Measurements from ENCODE around the gene MTMR12. TPM values are rescaled to one million over a fixed set of nuclear protein-coding genes. Genes with fewer than 3 reads are reported as not detected.

Gene MTMR12
- total and polyA plus RNA-seq, 3 donors from 2014 or later: 53.6 to 64.0 (median 59.2) TPM

- H3K4me1 ChIP-seq: peaks cover 15% of the 10 kb centered on the region
- peak; percentile 9 for DNase-seq
- H3K4me3 ChIP-seq: no peak overlapping the region
- H3K36me3 ChIP-seq (ENCODE audit: low read depth, missing control alignments): no peaks in the 10 kb centered on the region
- intact Hi-C loops (cut with DNase I; ENCODE audit: low total_unique reads): no loop called here
- H3K9me3 ChIP-seq: no peaks in the 10 kb centered on the region
- H3K27ac ChIP-seq: peak overlapping the region in 1 of 2 donors; percentile 34
- 89 to 95% methylated on average over 2 of the region's 2 CpGs for WGBS, 2 donors
- H3K27me3 ChIP-seq: no peaks in the 10 kb centered on the region
- TF ChIP-seq POLR2A (IDR thresholded peaks at IDR 0.05): no peak
- TF ChIP-seq, protein P1, sequence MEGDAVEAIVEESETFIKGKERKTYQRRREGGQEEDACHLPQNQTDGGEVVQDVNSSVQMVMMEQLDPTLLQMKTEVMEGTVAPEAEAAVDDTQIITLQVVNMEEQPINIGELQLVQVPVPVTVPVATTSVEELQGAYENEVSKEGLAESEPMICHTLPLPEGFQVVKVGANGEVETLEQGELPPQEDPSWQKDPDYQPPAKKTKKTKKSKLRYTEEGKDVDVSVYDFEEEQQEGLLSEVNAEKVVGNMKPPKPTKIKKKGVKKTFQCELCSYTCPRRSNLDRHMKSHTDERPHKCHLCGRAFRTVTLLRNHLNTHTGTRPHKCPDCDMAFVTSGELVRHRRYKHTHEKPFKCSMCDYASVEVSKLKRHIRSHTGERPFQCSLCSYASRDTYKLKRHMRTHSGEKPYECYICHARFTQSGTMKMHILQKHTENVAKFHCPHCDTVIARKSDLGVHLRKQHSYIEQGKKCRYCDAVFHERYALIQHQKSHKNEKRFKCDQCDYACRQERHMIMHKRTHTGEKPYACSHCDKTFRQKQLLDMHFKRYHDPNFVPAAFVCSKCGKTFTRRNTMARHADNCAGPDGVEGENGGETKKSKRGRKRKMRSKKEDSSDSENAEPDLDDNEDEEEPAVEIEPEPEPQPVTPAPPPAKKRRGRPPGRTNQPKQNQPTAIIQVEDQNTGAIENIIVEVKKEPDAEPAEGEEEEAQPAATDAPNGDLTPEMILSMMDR (IDR thresholded peaks at IDR 0.05): no peak
Measured at GRCh38 chr5:32255540-32255900, 57.2 kb downstream of the MTMR12 start.

DNA sequence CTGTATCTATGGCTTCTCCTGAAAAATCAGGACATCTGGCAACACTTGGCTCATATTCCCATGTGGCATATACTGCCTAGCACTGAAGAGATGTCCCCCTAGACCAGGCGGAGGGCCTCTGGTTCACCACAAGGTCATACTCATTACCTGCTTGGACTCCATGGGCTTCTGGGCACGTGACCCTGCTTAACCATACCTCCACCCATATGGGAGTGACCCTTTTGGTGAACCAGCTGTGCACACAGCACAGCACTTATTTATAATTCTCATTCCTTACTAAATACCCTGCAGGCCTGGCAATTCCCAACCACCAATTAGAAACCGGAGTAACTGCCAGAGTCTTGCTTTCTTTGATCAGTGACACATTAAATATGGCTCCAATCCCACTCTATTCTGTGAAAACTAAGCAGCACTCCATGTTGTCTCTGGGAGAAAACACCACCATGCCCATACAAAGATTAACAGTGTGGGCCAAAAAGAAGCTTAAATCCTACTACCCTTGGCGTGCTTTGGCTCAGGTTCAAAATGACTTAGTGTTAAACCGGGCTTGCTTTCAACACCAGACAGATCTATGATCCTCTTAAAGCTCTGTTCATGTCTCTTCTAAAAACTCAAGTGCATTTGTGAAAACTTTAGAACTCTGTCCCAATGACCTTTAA lies 57.7 kb downstream of the MTMR12 start:
- Histone ChIP-seq H3K36me3 (ENCODE audit: low read depth, missing control alignments) (no peaks in the 10 kb centered on the region), H3K27ac (peak overlapping the region in 1 of 2 donors; percentile 34), H3K27me3 (no peaks in the 10 kb centered on the region), H3K4me3 (no peak overlapping the region), H3K9me3 (no peaks in the 10 kb centered on the region), H3K4me1 (peaks cover 10% of the 10 kb centered on the region)
- DNase-seq: peak; percentile 12
- 71 to 79% methylated on average over 5 of the region's 5 CpGs for WGBS, 2 donors
- intact Hi-C loops (cut with DNase I; ENCODE audit: low total_unique reads): no loop called here
- TF ChIP-seq, protein P1 (IDR thresholded peaks at IDR 0.05): no peak
- no peak for TF ChIP-seq POLR2A (IDR thresholded peaks at IDR 0.05)

DNA sequence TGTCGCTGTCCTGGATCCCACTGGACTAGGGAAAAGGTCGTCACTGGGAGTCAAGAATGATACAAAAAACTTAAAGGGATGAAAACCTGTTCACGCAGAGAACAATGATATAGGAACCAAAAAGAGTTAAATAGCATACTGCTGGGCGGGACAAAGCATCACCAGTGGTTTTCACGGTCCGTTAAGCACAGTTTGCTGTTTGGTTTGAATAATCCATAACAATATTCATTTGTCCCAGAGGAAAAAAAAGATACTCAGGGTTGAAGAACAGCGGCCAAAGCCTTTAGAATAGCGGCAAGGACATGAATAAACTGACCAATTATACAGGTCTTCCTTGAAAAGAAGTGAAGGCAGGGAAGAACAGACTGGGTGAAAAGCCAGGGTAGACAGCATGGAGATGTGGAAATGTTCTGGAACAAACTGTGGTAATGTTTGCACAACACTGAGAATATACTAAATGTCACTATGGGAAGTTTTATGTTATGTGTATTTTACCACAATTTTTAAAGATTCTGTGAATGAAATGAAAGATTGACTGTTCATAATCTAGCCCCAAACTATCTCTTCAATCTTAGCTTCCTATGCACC lies 60.8 kb downstream of the MTMR12 start:
- TF ChIP-seq POLR2A (IDR thresholded peaks at IDR 0.05): no peak
- TF ChIP-seq, protein P1 (IDR thresholded peaks at IDR 0.05): no peak
- Histone ChIP-seq H3K4me3 (no peak overlapping the region), H3K27ac (no peak overlapping the region), H3K27me3 (no peaks in the 10 kb centered on the region), H3K4me1 (no peaks in the 10 kb centered on the region), H3K9me3 (no peaks in the 10 kb centered on the region), H3K36me3 (ENCODE audit: low read depth, missing control alignments) (no peaks in the 10 kb centered on the region)
- intact Hi-C loops (cut with DNase I; ENCODE audit: low total_unique reads): no loop called here
- 88 to 90% methylated on average over 8 of the region's 8 CpGs for WGBS, 2 donors
- DNase-seq: no peak

- no peak overlapping the region for H3K27ac ChIP-seq
- intact Hi-C loops (cut with DNase I; ENCODE audit: low total_unique reads): loop anchor here (10.0 kb wide), 1 partner anchor 365 kb away; no protein-coding TSS in a partner anchor
- TF ChIP-seq, protein P1 (IDR thresholded peaks at IDR 0.05): no peak
- TF ChIP-seq POLR2A (IDR thresholded peaks at IDR 0.05): no peak
Measured at GRCh38 chr5:32249668-32250067, 63.1 kb downstream of the MTMR12 start.

More at GRCh38 chr5:32249668-32250067, 63.1 kb downstream of the MTMR12 start:
- Histone ChIP-seq H3K36me3 (ENCODE audit: low read depth, missing control alignments) (no peaks in the 10 kb centered on the region), H3K27me3 (no peaks in the 10 kb centered on the region), H3K4me3 (no peak overlapping the region), H3K9me3 (no peaks in the 10 kb centered on the region), H3K4me1 (no peaks in the 10 kb centered on the region)
- DNase-seq: no peak
- 94 to 95% methylated on average over 2 of the region's 2 CpGs for WGBS, 2 donors
